Osteocyte (in vitro differentiated cells): ENCODE data around the gene SSC5D. TPM values are rescaled to one million over a fixed set of nuclear protein-coding genes. Genes with fewer than 3 reads are reported as not detected.
"Not testable (repeated sequence)": the region's sequence is repeated elsewhere in the genome, so short reads cannot be mapped to it uniquely, and the experiment has no call there.

ENCODE experiments used
- DNase-seq: peaks from one replicate; pipeline ENCODE4 v3.0.0; 2021; ENCODE audit warnings: mixed read lengths; ENCODE audit not compliant: unreplicated experiment; ENCODE audit errors: extremely low spot score
- H3K27ac Mint-ChIP-seq: one replicate; pipeline ENCODE4 v1.8.0; 2021; ENCODE audit warnings: mild to moderate bottlenecking, mixed read lengths; ENCODE audit not compliant: unreplicated experiment
- H3K27me3 Mint-ChIP-seq: one replicate; pipeline ENCODE4 v1.8.0; 2021; ENCODE audit warnings: mixed read lengths; ENCODE audit not compliant: unreplicated experiment
- H3K36me3 Mint-ChIP-seq: one replicate; pipeline ENCODE4 v1.8.0; 2021; ENCODE audit warnings: mixed read lengths; ENCODE audit not compliant: unreplicated experiment
- H3K4me1 Mint-ChIP-seq: one replicate; pipeline ENCODE4 v1.8.0; 2021; ENCODE audit warnings: mixed read lengths; ENCODE audit not compliant: unreplicated experiment
- H3K4me3 Mint-ChIP-seq: one replicate; pipeline ENCODE4 v1.8.0; 2021; ENCODE audit warnings: mild to moderate bottlenecking, moderate library complexity, mixed read lengths; ENCODE audit not compliant: unreplicated experiment
- H3K9me3 Mint-ChIP-seq: one replicate; pipeline ENCODE4 v1.8.0; 2021; ENCODE audit warnings: mixed read lengths; ENCODE audit not compliant: unreplicated experiment
- CTCF ChIP-seq: fragments of 200-600 bp; sonication (generic); IDR thresholded peaks from 2 replicates; pipeline ENCODE4 v1.5.0; 2021; ENCODE audit warnings: antibody characterized with exemption, mild to moderate bottlenecking, moderate library complexity
- total RNA-seq: library from RNA; stranded (reverse); gene quantifications from 2 replicates; pipeline ENCODE4 v1.2.1, GENCODE V29; 2021

SSC5D gene
- total RNA-seq, 1 donor from 2014 or later = 21.5 TPM

- no peak for TF ChIP-seq CTCF
- DNase-seq = no peak
- H3K9me3 Mint-ChIP-seq = no peaks in the 10 kb centered on the region
- no peaks in the 10 kb centered on the region for H3K36me3 Mint-ChIP-seq
- H3K4me1 Mint-ChIP-seq = peaks cover 2% of the 10 kb centered on the region
- no peak overlapping the region for H3K4me3 Mint-ChIP-seq
- no peaks in the 10 kb centered on the region for H3K27me3 Mint-ChIP-seq
- H3K27ac Mint-ChIP-seq = peak overlapping the region; percentile 54
Observed at GRCh38 chr19:55529636-55530234, 41.5 kb downstream of the SSC5D start.

GRCh38 chr19:55530996-55531395 lies 42.8 kb downstream of the SSC5D start:
- no peak for TF ChIP-seq CTCF

GRCh38 chr19:55534280-55534679 lies 46.0 kb downstream of the SSC5D start:
- H3K36me3 Mint-ChIP-seq, H3K27ac Mint-ChIP-seq, H3K4me3 Mint-ChIP-seq, H3K4me1 Mint-ChIP-seq, H3K9me3 Mint-ChIP-seq, H3K27me3 Mint-ChIP-seq, DNase-seq: not testable (repeated sequence)

More at GRCh38 chr19:55530996-55531395, 42.8 kb downstream of the SSC5D start:
- no peak overlapping the region for H3K4me3 Mint-ChIP-seq
- no peaks in the 10 kb centered on the region for H3K27me3 Mint-ChIP-seq
- H3K36me3 Mint-ChIP-seq = no peaks in the 10 kb centered on the region
- no peak overlapping the region for H3K27ac Mint-ChIP-seq
- DNase-seq = no peak
- peaks cover 3% of the 10 kb centered on the region for H3K4me1 Mint-ChIP-seq
- H3K9me3 Mint-ChIP-seq = no peaks in the 10 kb centered on the region

GRCh38 chr19:55535173-55535964 lies 47.1 kb downstream of the SSC5D start:
- peak overlapping the region; percentile 50 for H3K27ac Mint-ChIP-seq
- H3K9me3 Mint-ChIP-seq = no peaks in the 10 kb centered on the region
- H3K36me3 Mint-ChIP-seq = no peaks in the 10 kb centered on the region
- peaks cover 5% of the 10 kb centered on the region for H3K4me1 Mint-ChIP-seq
- DNase-seq = no peak
- TF ChIP-seq CTCF = no peak
- H3K4me3 Mint-ChIP-seq = no peak overlapping the region
- no peaks in the 10 kb centered on the region for H3K27me3 Mint-ChIP-seq

- Mint-ChIP-seq H3K4me3 (no peak overlapping the region), H3K36me3 (no peaks in the 10 kb centered on the region), H3K27me3 (no peaks in the 10 kb centered on the region), H3K4me1 (peaks cover 5% of the 10 kb centered on the region), H3K9me3 (no peaks in the 10 kb centered on the region), H3K27ac (no peak overlapping the region)
- TF ChIP-seq CTCF = no peak
- no peak for DNase-seq
Observed at GRCh38 chr19:55535965-55536350, 47.7 kb downstream of the SSC5D start.
